ENCODE data around the gene MGAT5B. TPM values are rescaled to one million over a fixed set of nuclear protein-coding genes. Genes with fewer than 3 reads are reported as not detected.

Gene MGAT5B
- total and polyA plus RNA-seq, 9 of the 15 experiments (the other 6 are each of a cell fraction or from before 2014, with no cell fraction given) = 0.09 to 0.43 (median 0.18) TPM; not detected in 4

DNA sequence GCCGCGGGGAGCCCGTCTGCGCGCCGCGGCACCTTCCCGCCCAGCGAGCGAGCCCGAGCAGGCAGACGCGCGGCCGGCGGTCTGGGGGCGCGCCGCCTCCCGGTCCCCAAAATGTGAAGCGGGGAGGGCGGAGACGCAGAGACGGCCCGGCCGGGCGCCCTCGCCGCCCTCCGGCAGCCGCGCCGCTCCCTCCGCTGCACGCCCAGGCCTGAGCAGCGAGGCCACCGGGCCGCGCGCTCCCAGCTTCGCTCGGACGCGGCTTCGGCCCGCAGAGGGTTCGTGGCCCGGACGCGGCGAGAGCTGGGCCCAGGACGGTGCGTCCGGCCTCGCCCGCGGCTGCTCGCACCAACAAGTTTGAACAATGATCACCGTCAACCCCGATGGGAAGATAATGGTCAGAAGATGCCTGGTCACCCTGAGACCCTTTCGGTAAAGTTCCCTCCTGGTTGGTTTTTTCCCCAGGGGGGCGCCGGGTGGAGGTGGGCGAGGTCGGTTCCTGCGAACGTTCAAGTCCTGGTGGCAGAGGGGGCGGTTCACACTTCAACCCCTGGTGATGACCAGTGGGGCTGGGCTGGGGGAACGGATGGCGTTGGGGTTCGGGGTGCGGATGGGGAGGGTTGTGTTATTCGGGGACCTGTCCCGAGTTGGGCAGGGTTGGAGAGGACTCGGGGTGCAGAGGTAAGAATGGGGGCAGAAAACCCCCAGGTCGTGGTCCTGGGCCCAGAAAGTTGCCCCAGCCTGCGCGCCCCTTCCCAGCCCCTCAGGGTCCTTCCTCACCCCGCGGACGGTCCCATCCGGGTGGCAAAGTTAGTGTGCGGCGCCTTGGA lies 678 bp downstream of the MGAT5B start (continued):
- TF ChIP-seq CBFA2T3 (IDR thresholded peaks at IDR 0.05) (no peak), SIN3B (IDR thresholded peaks at IDR 0.05; ENCODE audit: low read depth) (no peak), ZNF668 (CRISPR knock-in tag; IDR thresholded peaks at IDR 0.05) (no peak), CGGBP1 (CRISPR knock-in tag; IDR thresholded peaks at IDR 0.05) (no peak), ZNF445 (CRISPR knock-in tag; IDR thresholded peaks at IDR 0.05; ENCODE audit: low read depth) (no peak), PHF8 (IDR thresholded peaks at IDR 0.05; ENCODE audit: borderline replicate concordance, low read length) (peak; percentile 22; the same call in 1 of the 2 replicates), POLR2AphosphoS2 (IDR thresholded peaks at IDR 0.05; ENCODE audit: low read length) (no peak), CTBP1 (IDR thresholded peaks at IDR 0.05; ENCODE audit: borderline replicate concordance) (no peak), DNMT1 (IDR thresholded peaks at IDR 0.05) (no peak), SIRT6 (IDR thresholded peaks at IDR 0.05; ENCODE audit: low read depth, low read length) (no peak), TGIF2 (CRISPR knock-in tag; IDR thresholded peaks at IDR 0.05) (no peak), POU5F1 (IDR thresholded peaks at IDR 0.05; ENCODE audit: borderline replicate concordance, low read depth, low read length, partially characterized antibody) (no peak), E2F6 (IDR thresholded peaks at IDR 0.05; ENCODE audit: borderline replicate concordance in 1 of 2, extremely low read depth in 1 of 2, insufficient read depth in 1 of 2, insufficient read length in 1 of 2, low read depth in 1 of 2, low read length in 1 of 2, poor library complexity in 1 of 2, severe bottlenecking in 1 of 2) (peak; percentile 1 to 36), ZNF512 (tag; IDR thresholded peaks at IDR 0.05) (no peak), ARID3B (CRISPR knock-in tag; IDR thresholded peaks at IDR 0.05; ENCODE audit: borderline replicate concordance) (no peak), CCNT2 (IDR thresholded peaks at IDR 0.05; ENCODE audit: borderline replicate concordance, extremely low read depth, insufficient read length, low read depth, low read length) (peak; percentile 5), HOXB6 (CRISPR knock-in tag; IDR thresholded peaks at IDR 0.05; ENCODE audit: borderline replicate concordance) (no peak), ZBED1 (IDR thresholded peaks at IDR 0.05) (no peak), GABPA (tag; conservative IDR thresholded peaks at IDR 0.05; ENCODE audit: low read depth) (no peak), SIX5 (IDR thresholded peaks at IDR 0.05; ENCODE audit: borderline replicate concordance in 1 of 2, insufficient read depth in 1 of 2, low read depth in 1 of 2, low read length in 2 of 2) (no peak), RBM22 (IDR thresholded peaks at IDR 0.05; ENCODE audit: low read depth, low read length, poor library complexity, severe bottlenecking) (no peak), SNIP1 (IDR thresholded peaks at IDR 0.05; ENCODE audit: low read depth) (no peak)
